Activated T-helper 2 cell treated with anti-CD3 and anti-CD28 coated beads, Interferon-gamma antibody, Interleukin-2, Interleukin-4, amounts not matched to agents 10 μg/mL and 5 μg/mL and 100 μg/mL, durations not matched to agents 14 hours and 24 hours and 36 hours (primary cell): ENCODE data around the gene TUBGCP2. TPM values are rescaled to one million over a fixed set of nuclear protein-coding genes. Genes with fewer than 3 reads are reported as not detected.

Experiments used
- DNase-seq: peaks from one replicate; pipeline ENCODE4 v3.0.0; 2021; ENCODE audit warnings: low spot score
- H3K27ac Mint-ChIP-seq: one replicate; pipeline ENCODE4 v1.8.0; 2021; ENCODE audit warnings: mixed read lengths
- H3K27me3 Mint-ChIP-seq: one replicate; pipeline ENCODE4 v1.8.0; 2021; ENCODE audit warnings: low read depth, mixed read lengths
- H3K36me3 Mint-ChIP-seq: one replicate; pipeline ENCODE4 v1.8.0; 2021; ENCODE audit warnings: low read depth, mixed read lengths
- H3K4me1 Mint-ChIP-seq: one replicate; pipeline ENCODE4 v1.8.0; 2021; ENCODE audit warnings: low read depth, mixed read lengths
- H3K4me3 Mint-ChIP-seq: one replicate; pipeline ENCODE4 v1.8.0; 2021; ENCODE audit warnings: low read depth, mild to moderate bottlenecking, moderate library complexity, mixed read lengths
- H3K9me3 Mint-ChIP-seq: one replicate; pipeline ENCODE4 v1.8.0; 2021; ENCODE audit warnings: mixed read lengths
- intact Hi-C: fragments of 100-400 bp; cut with micrococcal nuclease; formaldehyde crosslinking; loops from one replicate; pipeline ENCODE4 v1.15.1; 2023
- total RNA-seq: library from RNA; stranded (reverse); gene quantifications from 2 replicates; pipeline ENCODE4 v1.2.3, GENCODE V29; 2022

Gene TUBGCP2
- 60.4 and 64.7 TPM in 2 replicates for total RNA-seq

GRCh38 chr10:133308421-133309099, at the start of gene TUBGCP2, which contains the start of gene ZNF511:
Gene TUBGCP2 (minus strand): TSS chr10:133308872. CDS start chr10:133302941, 5,931 bp downstream.
Gene ZNF511 (plus strand): TSS chr10:133308914. CDS start chr10:133308944, 30 bp downstream.
- H3K27me3 Mint-ChIP-seq, result no peaks in the 10 kb centered on the region
- DNase-seq, result peak; percentile 89
- H3K4me1 Mint-ChIP-seq, result peaks cover 16% of the 10 kb centered on the region
- intact Hi-C loops, result loop anchor here (1.0 to 5.0 kb wide), 5 partner anchors 33 to 771 kb away; partner anchors contain the start of genes FUOM, INPP5A and PAOX
- no peaks in the 10 kb centered on the region for H3K9me3 Mint-ChIP-seq
- peaks cover 27% of the 10 kb centered on the region for H3K36me3 Mint-ChIP-seq
- peak within 1 kb of the TSS; percentile 96 for H3K27ac Mint-ChIP-seq
- H3K4me3 Mint-ChIP-seq, result peak within 1 kb of the TSS; percentile 91

- H3K27ac Mint-ChIP-seq, result peak within 1 kb of the TSS; percentile 60
- no peaks in the 10 kb centered on the region for H3K27me3 Mint-ChIP-seq
- H3K9me3 Mint-ChIP-seq, result no peaks in the 10 kb centered on the region
- H3K4me1 Mint-ChIP-seq, result peaks cover 6% of the 10 kb centered on the region
- peaks cover 11% of the 10 kb centered on the region for H3K36me3 Mint-ChIP-seq
- H3K4me3 Mint-ChIP-seq, result peak within 1 kb of the TSS; percentile 78
- intact Hi-C loops, result loop anchor here (1.0 to 5.0 kb wide), 4 partner anchors 16 to 50 kb away; partner anchors contain the start of genes ECHS1, MTG1, TUBGCP2 and ZNF511
- peak; percentile 66 for DNase-seq
Measured at GRCh38 chr10:133357285-133358161, 48.9 kb upstream of the TUBGCP2 start, which contains the start of gene FUOM. Gene FUOM (minus strand): TSS chr10:133358019. CDS start chr10:133358007, 12 bp downstream.

GRCh38 chr10:133356549-133357284, 48.0 kb upstream of the TUBGCP2 start:
- H3K36me3 Mint-ChIP-seq, result peaks cover 4% of the 10 kb centered on the region

GRCh38 chr10:133355991-133356390, 47.3 kb upstream of the TUBGCP2 start:
- H3K36me3 Mint-ChIP-seq, result peaks cover 4% of the 10 kb centered on the region
- H3K4me3 Mint-ChIP-seq, result peak overlapping the region; percentile 66
- H3K27me3 Mint-ChIP-seq, result no peaks in the 10 kb centered on the region
- intact Hi-C loops, result loop anchor here (5.0 kb wide), 1 partner anchor 49 kb away; the partner anchor contains the start of genes TUBGCP2 and ZNF511
- H3K4me1 Mint-ChIP-seq, result no peaks in the 10 kb centered on the region
- no peak overlapping the region for H3K27ac Mint-ChIP-seq
- no peak for DNase-seq
- H3K9me3 Mint-ChIP-seq, result no peaks in the 10 kb centered on the region

More at GRCh38 chr10:133356549-133357284, 48.0 kb upstream of the TUBGCP2 start:
- H3K4me1 Mint-ChIP-seq, result peaks cover under 1% of the 10 kb centered on the region
- DNase-seq, result no peak
- H3K9me3 Mint-ChIP-seq, result no peaks in the 10 kb centered on the region
- H3K27ac Mint-ChIP-seq, result no peak overlapping the region
- H3K27me3 Mint-ChIP-seq, result no peaks in the 10 kb centered on the region
- H3K4me3 Mint-ChIP-seq, result peak overlapping the region; percentile 78
- intact Hi-C loops, result loop anchor here (1.0 to 5.0 kb wide), 4 partner anchors 17 to 49 kb away; partner anchors contain the start of genes ECHS1, MTG1, TUBGCP2 and ZNF511

GRCh38 chr10:133355266-133355665, 46.6 kb upstream of the TUBGCP2 start:
- Mint-ChIP-seq H3K27me3 (no peaks in the 10 kb centered on the region), H3K27ac (no peak overlapping the region), H3K4me1 (no peaks in the 10 kb centered on the region), H3K9me3 (no peaks in the 10 kb centered on the region), H3K36me3 (peaks cover 4% of the 10 kb centered on the region), H3K4me3 (no peak overlapping the region)
- intact Hi-C loops, result loop anchor here (5.0 kb wide), 1 partner anchor 48 kb away; the partner anchor contains the start of genes TUBGCP2 and ZNF511
- DNase-seq, result no peak

GRCh38 chr10:133354672-133355240, 46.1 kb upstream of the TUBGCP2 start:
- peaks cover 4% of the 10 kb centered on the region for H3K36me3 Mint-ChIP-seq
- no peaks in the 10 kb centered on the region for H3K4me1 Mint-ChIP-seq
- no peak overlapping the region for H3K4me3 Mint-ChIP-seq
- DNase-seq, result no peak
- H3K27me3 Mint-ChIP-seq, result no peaks in the 10 kb centered on the region
- no peaks in the 10 kb centered on the region for H3K9me3 Mint-ChIP-seq
- H3K27ac Mint-ChIP-seq, result no peak overlapping the region
- intact Hi-C loops, result loop anchor here (5.0 kb wide), 1 partner anchor 47 kb away; the partner anchor contains the start of genes TUBGCP2 and ZNF511

GRCh38 chr10:133353988-133354605, 45.4 kb upstream of the TUBGCP2 start:
- Mint-ChIP-seq H3K27ac (no peak overlapping the region), H3K4me1 (peaks cover 2% of the 10 kb centered on the region), H3K9me3 (no peaks in the 10 kb centered on the region), H3K36me3 (peaks cover 4% of the 10 kb centered on the region), H3K4me3 (no peak overlapping the region), H3K27me3 (peaks cover 2% of the 10 kb centered on the region)
- DNase-seq, result no peak
- intact Hi-C loops, result no loop called here

- Mint-ChIP-seq H3K4me1 (peaks cover 2% of the 10 kb centered on the region), H3K4me3 (no peak overlapping the region), H3K9me3 (no peaks in the 10 kb centered on the region), H3K27me3 (peaks cover 3% of the 10 kb centered on the region), H3K27ac (no peak overlapping the region), H3K36me3 (peaks cover 4% of the 10 kb centered on the region)
- DNase-seq, result no peak
- intact Hi-C loops, result no loop called here
Measured at GRCh38 chr10:133353202-133353959, 44.7 kb upstream of the TUBGCP2 start.

GRCh38 chr10:133351408-133352318, 43.0 kb upstream of the TUBGCP2 start:
- intact Hi-C loops, result no loop called here
- Mint-ChIP-seq H3K4me1 (peaks cover 2% of the 10 kb centered on the region), H3K36me3 (peaks cover 4% of the 10 kb centered on the region), H3K27ac (no peak overlapping the region), H3K9me3 (no peaks in the 10 kb centered on the region), H3K27me3 (peaks cover 3% of the 10 kb centered on the region), H3K4me3 (no peak overlapping the region)
- DNase-seq, result no peak

- peaks cover 2% of the 10 kb centered on the region for H3K4me1 Mint-ChIP-seq
- no peak overlapping the region for H3K4me3 Mint-ChIP-seq
- no peak overlapping the region for H3K27ac Mint-ChIP-seq
- H3K9me3 Mint-ChIP-seq, result no peaks in the 10 kb centered on the region
- H3K27me3 Mint-ChIP-seq, result peaks cover 3% of the 10 kb centered on the region
- H3K36me3 Mint-ChIP-seq, result peaks cover under 1% of the 10 kb centered on the region
- no peak for DNase-seq
- intact Hi-C loops, result no loop called here
Measured at GRCh38 chr10:133350950-133351329, 42.3 kb upstream of the TUBGCP2 start.
